Heart left ventricle (tissue), 13 donors: ENCODE results near the gene JOSD2.

Experiments
- POLR2A ChIP-seq, 2 donors: fragments of 450-650 bp; IDR thresholded peaks; one replicate each; pipeline ENCODE4 v1.6.1; 2017; ENCODE audit warnings: antibody characterized with exemption in 2 of 2, mild to moderate bottlenecking in 2 of 2, moderate library complexity in 2 of 2
- TF ChIP-seq, protein P1 (sequence below), 12 donors: fragments of 200-600 bp; sonication (generic) in 4 of 12; IDR thresholded peaks; one replicate each; pipeline versions ENCODE4 v1.5.0 to v1.8.0; 2018 to 2022; ENCODE audit warnings: antibody characterized with exemption in 12 of 12, mild to moderate bottlenecking in 5 of 12
- donor health status: ischemic (EF 13 %, LVEDD 7.1; RV severe dilation, severe dysfunction).
- donor health status: DM: no; HTN: yes; CAD: no.
- donor health status: DM: no; HTN: no; CAD: no.
- donor health status: ischemic (EF 25% LVEDD 6.9; RV normal size, moderate dysfunction).
- donor health status: ischemic (EF 25% LVEDD 5.7; RV mildly dilated, moderate dysfunction).
- donor health status: ischemic (EF 35%, LVEDD 5.7; RV mildly dilated, moderate dysfunction).
- donor health status: nonischemic (EF 11% LVEDD 7.7; RV severe dilation, severe dysfunction).
- donor health status: DM: yes; HTN: yes; CAD: no.
- donor health status: PGD.
- donor health status: ischemic (EF 29% LVEDD 5.4; RV normal size, mild dysfunction).
- donor health status: nonischemic (EF 23%, LVEDD 6.1; RV moderate dilation, normal function).

DNA sequence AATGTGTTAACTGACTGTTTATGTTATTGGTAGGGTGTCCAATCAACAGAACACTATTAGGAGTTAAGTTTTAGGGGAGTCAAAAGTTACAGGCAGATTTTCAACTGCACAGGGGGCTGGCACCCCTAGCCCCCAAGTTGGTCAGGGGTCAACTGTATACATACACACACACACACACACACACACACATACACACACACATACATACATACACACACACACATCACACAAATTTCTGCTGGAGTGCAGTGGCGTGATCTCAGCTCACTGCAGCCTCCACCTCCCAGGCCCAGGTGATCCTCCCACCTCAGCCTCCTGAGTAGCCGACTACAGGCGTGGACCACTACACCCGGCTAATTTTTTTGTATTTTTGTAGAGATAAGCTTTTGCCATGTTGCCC lies 47.0 kb upstream of the JOSD2 start:
- TF ChIP-seq, protein P1, sequence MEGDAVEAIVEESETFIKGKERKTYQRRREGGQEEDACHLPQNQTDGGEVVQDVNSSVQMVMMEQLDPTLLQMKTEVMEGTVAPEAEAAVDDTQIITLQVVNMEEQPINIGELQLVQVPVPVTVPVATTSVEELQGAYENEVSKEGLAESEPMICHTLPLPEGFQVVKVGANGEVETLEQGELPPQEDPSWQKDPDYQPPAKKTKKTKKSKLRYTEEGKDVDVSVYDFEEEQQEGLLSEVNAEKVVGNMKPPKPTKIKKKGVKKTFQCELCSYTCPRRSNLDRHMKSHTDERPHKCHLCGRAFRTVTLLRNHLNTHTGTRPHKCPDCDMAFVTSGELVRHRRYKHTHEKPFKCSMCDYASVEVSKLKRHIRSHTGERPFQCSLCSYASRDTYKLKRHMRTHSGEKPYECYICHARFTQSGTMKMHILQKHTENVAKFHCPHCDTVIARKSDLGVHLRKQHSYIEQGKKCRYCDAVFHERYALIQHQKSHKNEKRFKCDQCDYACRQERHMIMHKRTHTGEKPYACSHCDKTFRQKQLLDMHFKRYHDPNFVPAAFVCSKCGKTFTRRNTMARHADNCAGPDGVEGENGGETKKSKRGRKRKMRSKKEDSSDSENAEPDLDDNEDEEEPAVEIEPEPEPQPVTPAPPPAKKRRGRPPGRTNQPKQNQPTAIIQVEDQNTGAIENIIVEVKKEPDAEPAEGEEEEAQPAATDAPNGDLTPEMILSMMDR (IDR thresholded peaks at IDR 0.05) = no peak
- TF ChIP-seq POLR2A (IDR thresholded peaks at IDR 0.05) = no peak
